ENCODE measurements around the gene HHAT.

DNA sequence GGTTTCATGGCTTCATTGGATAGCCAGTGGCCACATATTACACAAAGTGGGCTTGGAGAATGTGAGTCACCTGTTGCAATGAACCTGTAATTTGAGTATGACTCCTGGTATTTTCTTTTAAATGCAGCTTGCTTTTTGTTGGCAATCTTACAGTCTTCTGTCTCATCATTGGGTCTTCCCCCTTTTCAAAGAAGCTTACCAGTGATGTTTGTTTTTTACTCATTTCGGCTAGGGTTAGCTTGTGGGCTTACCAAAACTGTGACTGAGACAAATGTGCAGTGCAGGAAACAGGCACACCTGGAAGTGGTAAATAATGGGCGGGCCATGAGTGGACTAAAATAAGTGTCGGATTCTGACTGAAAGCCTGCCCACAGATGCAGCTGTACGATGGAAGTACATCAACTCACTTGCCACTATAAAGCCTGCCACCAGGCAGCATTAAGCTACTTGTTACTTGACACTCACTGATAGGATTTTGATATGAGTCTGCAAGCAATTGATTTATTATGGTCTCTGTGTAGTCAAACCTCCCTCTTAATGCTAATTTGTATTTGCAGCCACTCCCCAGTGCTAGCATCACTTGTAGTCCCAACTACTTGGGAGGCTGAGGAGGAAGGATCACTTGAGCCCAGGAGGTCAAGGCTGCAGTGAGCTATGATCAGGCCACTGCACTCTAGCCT, 4.2 kb downstream of the HHAT start:
- peak; percentile 35 for TF ChIP-seq CTCF (IDR thresholded peaks at IDR 0.05; ENCODE audit: low read length)
- TF ChIP-seq EZH2 (optimal IDR thresholded peaks at IDR 0.05; ENCODE audit: low read depth, low read length), result no peak

All from MM.1S (cell line).